H1 (cell line): ENCODE measurements around the gene H1-8. TPM values are rescaled to one million over a fixed set of nuclear protein-coding genes. Genes with fewer than 3 reads are reported as not detected.

Experiments
- SP2 ChIP-seq: IDR thresholded peaks from 2 replicates; pipeline ENCODE4 v1.6.1; 2012; ENCODE audit warnings: mild to moderate bottlenecking, low read length, inconsistent platforms
- polyA plus RNA-seq, 7 experiments: library from polyadenylated mRNA; depleted of rRNA in 3 of 7; stranded (reverse) in 5 of 7; unstranded in 2 of 7; fragments of >200 nt in 5 of 7; fragments of 200-250 nt in 2 of 7; gene quantifications; 1 replicate in 5 of 7; 2 replicates in 1 of 7; 4 replicates in 1 of 7; pipeline versions ENCODE4 v1.2.1 to v1.2.3, GENCODE V29; 2011 to 2013; ENCODE audit warnings: missing spikeins in 2 of 7, mixed read lengths in 2 of 7
- total RNA-seq: library from RNA; stranded (reverse); fragmentation: NEBNext Ultra II Directional; extraction: Animal tissue kit (Norgen Biotek cat#: 25700); gene quantifications from 2 replicates; pipeline ENCODE4 v1.2.1, GENCODE V29; 2021

The H1-8 gene
- total and polyA plus RNA-seq, 2 of the 8 experiments (the other 6 are each of a cell fraction or from before 2014, with no cell fraction given), result not detected

- no peak for TF ChIP-seq SP2
These were observed 21.0 kb downstream of the H1-8 start (continued) for GRCh38 chr3:129563850-129564535.
